ENCODE measurements around the gene CCDC102A. TPM values are rescaled to one million over a fixed set of nuclear protein-coding genes. Genes with fewer than 3 reads are reported as not detected.
A peak's percentile ranks its signal among the peaks of the same experiment; 100 is the strongest.

Gene CCDC102A
- polyA plus RNA-seq, 3 donors: not detected

DNA sequence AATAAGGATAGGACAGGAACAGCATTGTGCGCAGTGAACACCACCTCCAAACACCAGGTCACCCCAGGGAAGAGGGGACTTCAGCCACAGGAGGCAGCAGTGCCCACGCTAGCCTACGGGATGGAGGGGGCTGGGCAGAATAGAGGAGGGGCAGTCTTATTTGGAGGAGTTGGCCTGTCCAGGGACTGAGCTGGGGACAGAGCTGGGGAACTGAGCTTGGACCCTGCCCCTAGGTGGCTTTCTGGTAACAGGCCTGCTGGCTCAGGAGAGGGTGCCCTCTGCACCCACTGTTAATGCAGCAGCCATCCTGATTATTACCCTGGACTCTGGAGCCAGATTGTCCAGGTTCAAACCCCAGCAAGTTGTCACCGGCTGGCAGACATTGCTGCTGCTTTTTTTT is 9.3 kb downstream of the CCDC102A start:
- TF ChIP-seq, protein P1, sequence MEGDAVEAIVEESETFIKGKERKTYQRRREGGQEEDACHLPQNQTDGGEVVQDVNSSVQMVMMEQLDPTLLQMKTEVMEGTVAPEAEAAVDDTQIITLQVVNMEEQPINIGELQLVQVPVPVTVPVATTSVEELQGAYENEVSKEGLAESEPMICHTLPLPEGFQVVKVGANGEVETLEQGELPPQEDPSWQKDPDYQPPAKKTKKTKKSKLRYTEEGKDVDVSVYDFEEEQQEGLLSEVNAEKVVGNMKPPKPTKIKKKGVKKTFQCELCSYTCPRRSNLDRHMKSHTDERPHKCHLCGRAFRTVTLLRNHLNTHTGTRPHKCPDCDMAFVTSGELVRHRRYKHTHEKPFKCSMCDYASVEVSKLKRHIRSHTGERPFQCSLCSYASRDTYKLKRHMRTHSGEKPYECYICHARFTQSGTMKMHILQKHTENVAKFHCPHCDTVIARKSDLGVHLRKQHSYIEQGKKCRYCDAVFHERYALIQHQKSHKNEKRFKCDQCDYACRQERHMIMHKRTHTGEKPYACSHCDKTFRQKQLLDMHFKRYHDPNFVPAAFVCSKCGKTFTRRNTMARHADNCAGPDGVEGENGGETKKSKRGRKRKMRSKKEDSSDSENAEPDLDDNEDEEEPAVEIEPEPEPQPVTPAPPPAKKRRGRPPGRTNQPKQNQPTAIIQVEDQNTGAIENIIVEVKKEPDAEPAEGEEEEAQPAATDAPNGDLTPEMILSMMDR (IDR thresholded peaks at IDR 0.05): no peak
- no peak overlapping the region for H3K27ac ChIP-seq (ENCODE audit: low read depth in 1 of 2, low read length in 2 of 2)
- H3K27me3 ChIP-seq (ENCODE audit: control insufficient read depth in 2 of 2, insufficient read depth in 2 of 2, low read length in 2 of 2): peaks cover 0 to 28% of the 10 kb centered on the region in 2 donors
- H3K9ac ChIP-seq (ENCODE audit: insufficient read depth, low read length, poor library complexity, severe bottlenecking): no peak overlapping the region
- WGBS (ENCODE audit: insufficient coverage): 100% methylated on average over 1 of the region's 4 CpGs
- peaks cover 54% of the 10 kb centered on the region for H3K4me1 Mint-ChIP-seq
- peaks cover 42 to 62% (median 50%) of the 10 kb centered on the region in 3 donors for H3K27me3 Mint-ChIP-seq (ENCODE audit: low read depth in 3 of 3)
- no peaks in the 10 kb centered on the region for H3K79me2 ChIP-seq (ENCODE audit: insufficient read depth, low read length)
- peaks cover 3 to 7% of the 10 kb centered on the region in 2 donors for H3K36me3 Mint-ChIP-seq
- no peak overlapping the region for H3K4me3 ChIP-seq (replicated peaks in 1 of 3; ENCODE audit: low read depth in 2 of 3, low read length in 3 of 3)
- H3K36me3 ChIP-seq (replicated peaks in 1 of 2; ENCODE audit: control insufficient read depth in 1 of 2, insufficient read depth in 2 of 2, low read length in 2 of 2): no peaks in the 10 kb centered on the region
- no peaks in the 10 kb centered on the region for H3K9me3 ChIP-seq (replicated peaks in 1 of 2; ENCODE audit: control insufficient read depth in 1 of 2, insufficient read depth in 1 of 2, low read length in 2 of 2)
- no peak for DNase-seq
- peaks cover 0 to 6% (median 0%) of the 10 kb centered on the region in 7 donors for H3K9me3 Mint-ChIP-seq
- no peak overlapping the region for H3K27ac Mint-ChIP-seq
- peaks cover 3% of the 10 kb centered on the region for H4K20me1 ChIP-seq (ENCODE audit: insufficient read depth, low read length)
- peaks cover 35 to 53% of the 10 kb centered on the region in 2 donors for H3K4me1 ChIP-seq (ENCODE audit: control insufficient read depth in 1 of 2, insufficient read depth in 2 of 2, low read length in 2 of 2)
- intact Hi-C loops (cut with micrococcal nuclease): no loop called here
- H3K4me3 Mint-ChIP-seq: no peak overlapping the region
- no peak overlapping the region for H3K4me2 ChIP-seq (replicated peaks; ENCODE audit: extremely low read depth, low read length, poor library complexity, severe bottlenecking)
- no peak overlapping the region for H2AFZ ChIP-seq (ENCODE audit: insufficient read depth, low read depth, low read length, poor library complexity, severe bottlenecking)

DNA sequence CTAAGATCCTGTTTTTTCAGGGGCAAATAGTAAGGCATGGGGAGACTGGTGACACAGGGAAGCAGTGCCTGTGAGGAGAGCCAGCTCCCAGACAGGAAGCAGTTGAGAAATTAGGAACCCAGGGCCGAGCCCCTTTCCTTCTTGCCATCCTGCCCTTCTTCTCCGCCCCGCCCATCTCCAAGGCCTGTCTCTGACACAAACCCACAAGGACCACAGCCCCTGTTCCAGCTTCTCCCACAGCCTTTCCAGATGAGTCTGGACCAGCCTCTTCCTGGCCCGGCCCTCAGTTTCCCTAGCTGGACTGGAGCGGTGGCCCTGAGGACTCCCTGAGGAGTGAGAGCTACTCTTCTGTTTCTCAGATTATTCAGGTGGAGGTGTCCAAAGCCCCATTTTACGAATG is 9.9 kb downstream of the CCDC102A start:
- H3K36me3 ChIP-seq (replicated peaks in 1 of 2; ENCODE audit: control insufficient read depth in 1 of 2, insufficient read depth in 2 of 2, low read length in 2 of 2): no peaks in the 10 kb centered on the region
- peaks cover 0 to 26% of the 10 kb centered on the region in 2 donors for H3K27me3 ChIP-seq (ENCODE audit: control insufficient read depth in 2 of 2, insufficient read depth in 2 of 2, low read length in 2 of 2)
- no peak overlapping the region for H3K4me3 ChIP-seq (replicated peaks in 1 of 3; ENCODE audit: low read depth in 2 of 3, low read length in 3 of 3)
- Mint-ChIP-seq H3K27ac (peak overlapping the region in 1 of 7 donors; percentile 54), H3K9me3 (peaks cover 0 to 6% (median 0%) of the 10 kb centered on the region in 7 donors), H3K27me3 (ENCODE audit: low read depth in 3 of 3) (peaks cover 45 to 61% (median 46%) of the 10 kb centered on the region in 3 donors), H3K36me3 (peaks cover 3 to 7% of the 10 kb centered on the region in 2 donors), H3K4me1 (peaks cover 51% of the 10 kb centered on the region), H3K4me3 (peak overlapping the region in 1 of 2 donors; percentile 73)
- no peak overlapping the region for H3K9ac ChIP-seq (ENCODE audit: insufficient read depth, low read length, poor library complexity, severe bottlenecking)
- WGBS (ENCODE audit: insufficient coverage): 5% methylated on average over 4 of the region's 6 CpGs
- no peak overlapping the region for H3K27ac ChIP-seq (ENCODE audit: low read depth in 1 of 2, low read length in 2 of 2)
- TF ChIP-seq, protein P1 (IDR thresholded peaks at IDR 0.05): no peak
- H3K4me2 ChIP-seq (replicated peaks; ENCODE audit: extremely low read depth, low read length, poor library complexity, severe bottlenecking): no peak overlapping the region
- no peaks in the 10 kb centered on the region for H3K9me3 ChIP-seq (replicated peaks in 1 of 2; ENCODE audit: control insufficient read depth in 1 of 2, insufficient read depth in 1 of 2, low read length in 2 of 2)
- H4K20me1 ChIP-seq (ENCODE audit: insufficient read depth, low read length): peaks cover 3% of the 10 kb centered on the region
- no peaks in the 10 kb centered on the region for H3K79me2 ChIP-seq (ENCODE audit: insufficient read depth, low read length)
- DNase-seq: no peak
- no peak overlapping the region for H2AFZ ChIP-seq (ENCODE audit: insufficient read depth, low read depth, low read length, poor library complexity, severe bottlenecking)
- intact Hi-C loops (cut with micrococcal nuclease): no loop called here
- peaks cover 35 to 53% of the 10 kb centered on the region in 2 donors for H3K4me1 ChIP-seq (ENCODE audit: control insufficient read depth in 1 of 2, insufficient read depth in 2 of 2, low read length in 2 of 2)
